Stimulated activated naive B cell treated with anti-CD40 and anti-IgM and Interleukin-4, amounts not matched to agents 10 μg/mL and 1 μg/mL and 100 μg/mL, for 72 hours (primary cell): ENCODE results near the gene ULBP2.
"Not testable (repeated sequence)": the region's sequence is repeated elsewhere in the genome, so short reads cannot be mapped to it uniquely, and the experiment has no call there.

ENCODE experiments used
- ATAC-seq, 2 donors: fragments of 150-1000 bp; cut with Tn5 transposase; replicated peaks; 2 replicates each; pipeline ENCODE4 v1.10.0; 2021; ENCODE audit warnings: moderate library complexity in 1 of 2
- DNase-seq: peaks from one replicate; pipeline ENCODE4 v3.0.0; 2021
- H3K27ac Mint-ChIP-seq: one replicate; pipeline ENCODE4 v1.8.0; 2022; ENCODE audit warnings: mild to moderate bottlenecking, mixed read lengths
- H3K27me3 Mint-ChIP-seq, 2 donors: one replicate each; pipeline ENCODE4 v1.8.0; 2022; ENCODE audit warnings: mixed read lengths in 2 of 2
- H3K36me3 Mint-ChIP-seq, 2 donors: one replicate each; pipeline ENCODE4 v1.8.0; 2022; ENCODE audit warnings: mixed read lengths in 2 of 2, mild to moderate bottlenecking in 1 of 2
- H3K4me1 Mint-ChIP-seq, 2 donors: one replicate each; pipeline ENCODE4 v1.8.0; 2022; ENCODE audit warnings: mixed read lengths in 2 of 2, mild to moderate bottlenecking in 1 of 2
- H3K4me3 Mint-ChIP-seq, 2 donors: one replicate each; pipeline ENCODE4 v1.8.0; 2022; ENCODE audit warnings: mild to moderate bottlenecking in 2 of 2, mixed read lengths in 2 of 2, moderate library complexity in 1 of 2
- H3K9me3 Mint-ChIP-seq, 2 donors: one replicate each; pipeline ENCODE4 v1.8.0; 2022; ENCODE audit warnings: mixed read lengths in 2 of 2, mild to moderate bottlenecking in 1 of 2

ULBP2 gene

GRCh38 chr6:149990212-149990660 lies 48.4 kb downstream of the ULBP2 start:
- H3K4me3 Mint-ChIP-seq = peak overlapping the region; percentile 63 to 81
- DNase-seq = no peak
- H3K9me3 Mint-ChIP-seq = peaks cover 5 to 6% of the 10 kb centered on the region in 2 donors
- H3K27ac Mint-ChIP-seq = peak overlapping the region; percentile 48
- ATAC-seq = no peak
- H3K27me3 Mint-ChIP-seq = peaks cover 77 to 90% of the 10 kb centered on the region in 2 donors
- peaks cover 9% of the 10 kb centered on the region in 2 donors for H3K36me3 Mint-ChIP-seq
- peaks cover 30 to 47% of the 10 kb centered on the region in 2 donors for H3K4me1 Mint-ChIP-seq

- DNase-seq = peak; percentile 23
- peak overlapping the region; percentile 63 to 81 for H3K4me3 Mint-ChIP-seq
- H3K27ac Mint-ChIP-seq = peak overlapping the region; percentile 48
Measured at GRCh38 chr6:149990661-149991471, 49.1 kb downstream of the ULBP2 start.

GRCh38 chr6:149991472-149991795 lies 49.6 kb downstream of the ULBP2 start:
- peak; percentile 70 to 82 for ATAC-seq

More at GRCh38 chr6:149990661-149991471, 49.1 kb downstream of the ULBP2 start:
- H3K27me3 Mint-ChIP-seq = peaks cover 77 to 90% of the 10 kb centered on the region in 2 donors
- H3K4me1 Mint-ChIP-seq = peaks cover 30 to 44% of the 10 kb centered on the region in 2 donors
- H3K36me3 Mint-ChIP-seq = peaks cover 9% of the 10 kb centered on the region in 2 donors
- peaks cover 5 to 6% of the 10 kb centered on the region in 2 donors for H3K9me3 Mint-ChIP-seq
- ATAC-seq = peak; percentile 72 to 74

GRCh38 chr6:149991838-149992237 lies 50.0 kb downstream of the ULBP2 start:
- Mint-ChIP-seq H3K4me1 (peaks cover 30 to 44% of the 10 kb centered on the region in 2 donors), H3K4me3 (no peak overlapping the region), H3K9me3 (peaks cover 5 to 6% of the 10 kb centered on the region in 2 donors), H3K27ac (no peak overlapping the region), H3K27me3 (peaks cover 77 to 90% of the 10 kb centered on the region in 2 donors), H3K36me3 (peaks cover 9% of the 10 kb centered on the region in 2 donors)
- ATAC-seq = peak in 1 of 2 donors; percentile 4
- no peak for DNase-seq

More at GRCh38 chr6:149991472-149991795, 49.6 kb downstream of the ULBP2 start:
- H3K36me3 Mint-ChIP-seq, DNase-seq, H3K9me3 Mint-ChIP-seq: not testable (repeated sequence)
- H3K27ac Mint-ChIP-seq = peak overlapping the region; percentile 3
- H3K27me3 Mint-ChIP-seq = peaks cover 78 to 90% of the 10 kb centered on the region in 2 donors
- H3K4me3 Mint-ChIP-seq = peak overlapping the region; percentile 63 to 81
- peaks cover 30 to 44% of the 10 kb centered on the region in 2 donors for H3K4me1 Mint-ChIP-seq

- H3K27me3 Mint-ChIP-seq = peaks cover 75 to 82% of the 10 kb centered on the region in 2 donors
- ATAC-seq (no peak), DNase-seq (no peak)
- H3K9me3 Mint-ChIP-seq = no peaks in the 10 kb centered on the region
- no peak overlapping the region for H3K4me3 Mint-ChIP-seq
- H3K4me1 Mint-ChIP-seq = peaks cover 23% of the 10 kb centered on the region in 2 donors
- H3K36me3 Mint-ChIP-seq = peaks cover 2 to 10% of the 10 kb centered on the region in 2 donors
- no peak overlapping the region for H3K27ac Mint-ChIP-seq
Measured at GRCh38 chr6:149995235-149995750, 53.5 kb downstream of the ULBP2 start.

GRCh38 chr6:149995971-149996370 lies 54.2 kb downstream of the ULBP2 start:
- Mint-ChIP-seq H3K9me3 (no peaks in the 10 kb centered on the region), H3K4me3 (no peak overlapping the region), H3K27ac (no peak overlapping the region), H3K27me3 (peaks cover 72 to 81% of the 10 kb centered on the region in 2 donors), H3K4me1 (peaks cover 23 to 25% of the 10 kb centered on the region in 2 donors), H3K36me3 (peaks cover 2 to 10% of the 10 kb centered on the region in 2 donors)
- ATAC-seq (no peak), DNase-seq (no peak)
